MM.1S (cell line): ENCODE measurements around the gene TNFRSF6B.

Experiments used
- DNase-seq: peaks from one replicate; pipeline ENCODE4 v3.0.0-alpha.2; 2015
- H2AFZ ChIP-seq: fragments of 300-600 bp; sonication (generic); 2 replicates; pipeline ENCODE4 v1.6.0; 2016; ENCODE audit warnings: antibody characterized with exemption, low read length
- H3F3A ChIP-seq: fragments of 300-600 bp; sonication (generic); 2 replicates; pipeline ENCODE4 v1.6.1; 2016; ENCODE audit warnings: mild to moderate bottlenecking, antibody characterized with exemption, low read length, moderate library complexity, mixed read lengths; ENCODE audit not compliant: insufficient read depth
- H3K27ac ChIP-seq: fragments of 300-600 bp; sonication (generic); 2 replicates; pipeline ENCODE4 v1.5.1; 2016; ENCODE audit warnings: mild to moderate bottlenecking, low read length
- H3K27me3 ChIP-seq: fragments of 300-600 bp; sonication (generic); replicated peaks from 2 replicates; pipeline ENCODE4 v1.6.0; 2016; ENCODE audit warnings: low read length; ENCODE audit not compliant: insufficient read depth
- H3K36me3 ChIP-seq: fragments of 300-600 bp; sonication (generic); replicated peaks from 2 replicates; pipeline ENCODE4 v1.6.1; 2016; ENCODE audit warnings: mild to moderate bottlenecking, low read length, mixed read lengths; ENCODE audit not compliant: insufficient read depth
- H3K4me1 ChIP-seq: fragments of 300-600 bp; sonication (generic); 2 replicates; pipeline ENCODE4 v1.6.1; 2016; ENCODE audit warnings: low read length, mixed read lengths
- H3K4me2 ChIP-seq: fragments of 300-600 bp; sonication (generic); 2 replicates; pipeline ENCODE4 v1.6.0; 2016; ENCODE audit warnings: low read depth, low read length
- H3K4me3 ChIP-seq: fragments of 300-600 bp; sonication (generic); 2 replicates; pipeline ENCODE4 v1.5.1; 2016; ENCODE audit warnings: low read length, mixed read lengths
- H3K79me2 ChIP-seq: fragments of 300-600 bp; sonication (generic); 2 replicates; pipeline ENCODE4 v1.6.1; 2016; ENCODE audit warnings: mixed run types, low read length, mixed read lengths
- H3K9ac ChIP-seq: fragments of 300-600 bp; sonication (generic); 2 replicates; pipeline ENCODE4 v1.6.1; 2016; ENCODE audit warnings: low read length, mixed read lengths
- H3K9me2 ChIP-seq: fragments of 300-600 bp; sonication (generic); replicated peaks from 2 replicates; pipeline ENCODE4 v1.6.1; 2016; ENCODE audit warnings: mild to moderate bottlenecking, low read length, mixed read lengths; ENCODE audit not compliant: insufficient read depth
- H3K9me3 ChIP-seq: fragments of 300-600 bp; sonication (generic); replicated peaks from 2 replicates; pipeline ENCODE4 v1.6.1; 2016; ENCODE audit warnings: mild to moderate bottlenecking, low read length, mixed read lengths; ENCODE audit not compliant: insufficient read depth
- H4K20me1 ChIP-seq: fragments of 300-600 bp; sonication (generic); 2 replicates; pipeline ENCODE4 v1.6.1; 2016; ENCODE audit warnings: mild to moderate bottlenecking, low read length, moderate library complexity, mixed read lengths; ENCODE audit not compliant: insufficient read depth
- EZH2 ChIP-seq: fragments of 300-600 bp; sonication (generic); optimal IDR thresholded peaks from 2 replicates; pipeline ENCODE3; 2017; ENCODE audit warnings: low read depth, mild to moderate bottlenecking, antibody characterized with exemption, low read length, mixed read lengths
- EZH2phosphoT487 ChIP-seq: fragments of 300-600 bp; sonication (generic); IDR thresholded peaks from 2 replicates; pipeline ENCODE4 v1.6.1; 2018; ENCODE audit warnings: antibody characterized with exemption, low read length
- TF ChIP-seq, protein P1 (sequence below): fragments of 300-600 bp; sonication (generic); IDR thresholded peaks from 2 replicates; pipeline ENCODE4 v1.5.1; 2016; ENCODE audit warnings: antibody characterized with exemption, low read length, mixed read lengths

TNFRSF6B gene

DNA sequence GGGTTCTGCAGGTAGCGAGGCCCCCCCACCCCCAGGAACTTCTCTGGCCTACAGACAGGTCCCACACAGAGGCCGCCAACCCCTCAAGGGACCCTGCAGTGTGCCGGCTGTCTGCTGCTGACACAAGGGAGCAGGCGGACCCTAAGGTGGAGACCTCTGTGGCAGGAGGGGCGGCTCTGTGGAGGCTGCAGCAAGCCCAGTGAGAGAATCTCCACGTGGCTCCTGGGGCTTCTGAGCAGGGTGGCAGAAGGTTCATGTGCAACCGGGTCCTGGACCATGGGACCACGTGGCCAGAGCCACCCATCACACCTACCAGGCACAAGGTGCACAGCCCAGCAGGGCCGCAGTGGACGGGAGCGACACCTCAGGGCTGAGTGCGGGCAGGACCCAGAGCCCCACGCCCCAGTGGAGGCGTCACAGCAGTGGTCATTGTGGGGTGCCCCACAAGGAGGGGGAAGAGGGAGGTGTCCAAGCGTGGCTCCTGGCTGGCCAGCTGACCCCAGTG lies 7.1 kb downstream of the TNFRSF6B start:
- H3K36me3 ChIP-seq, result no peaks in the 10 kb centered on the region; the same call in 1 of the 2 replicates
- no peak overlapping the region for H2AFZ ChIP-seq
- no peak overlapping the region for H3K9ac ChIP-seq
- no peaks in the 10 kb centered on the region for H3K9me3 ChIP-seq
- no peak overlapping the region for H3K4me3 ChIP-seq
- no peak for DNase-seq
- H3K79me2 ChIP-seq, result peaks cover 42% of the 10 kb centered on the region
- peaks cover 6% of the 10 kb centered on the region for H3K4me1 ChIP-seq
- no peak overlapping the region for H3K27ac ChIP-seq
- peaks cover 9% of the 10 kb centered on the region; the same call in 1 of the 2 replicates for H3F3A ChIP-seq
- H3K4me2 ChIP-seq, result no peak overlapping the region
- H3K27me3 ChIP-seq, result no peaks in the 10 kb centered on the region
- TF ChIP-seq EZH2phosphoT487, result no peak
- no peak for TF ChIP-seq EZH2
- TF ChIP-seq, protein P1, sequence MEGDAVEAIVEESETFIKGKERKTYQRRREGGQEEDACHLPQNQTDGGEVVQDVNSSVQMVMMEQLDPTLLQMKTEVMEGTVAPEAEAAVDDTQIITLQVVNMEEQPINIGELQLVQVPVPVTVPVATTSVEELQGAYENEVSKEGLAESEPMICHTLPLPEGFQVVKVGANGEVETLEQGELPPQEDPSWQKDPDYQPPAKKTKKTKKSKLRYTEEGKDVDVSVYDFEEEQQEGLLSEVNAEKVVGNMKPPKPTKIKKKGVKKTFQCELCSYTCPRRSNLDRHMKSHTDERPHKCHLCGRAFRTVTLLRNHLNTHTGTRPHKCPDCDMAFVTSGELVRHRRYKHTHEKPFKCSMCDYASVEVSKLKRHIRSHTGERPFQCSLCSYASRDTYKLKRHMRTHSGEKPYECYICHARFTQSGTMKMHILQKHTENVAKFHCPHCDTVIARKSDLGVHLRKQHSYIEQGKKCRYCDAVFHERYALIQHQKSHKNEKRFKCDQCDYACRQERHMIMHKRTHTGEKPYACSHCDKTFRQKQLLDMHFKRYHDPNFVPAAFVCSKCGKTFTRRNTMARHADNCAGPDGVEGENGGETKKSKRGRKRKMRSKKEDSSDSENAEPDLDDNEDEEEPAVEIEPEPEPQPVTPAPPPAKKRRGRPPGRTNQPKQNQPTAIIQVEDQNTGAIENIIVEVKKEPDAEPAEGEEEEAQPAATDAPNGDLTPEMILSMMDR, result no peak
- peaks cover 4% of the 10 kb centered on the region; the same call in 1 of the 2 replicates for H4K20me1 ChIP-seq
- H3K9me2 ChIP-seq, result no peaks in the 10 kb centered on the region

DNA sequence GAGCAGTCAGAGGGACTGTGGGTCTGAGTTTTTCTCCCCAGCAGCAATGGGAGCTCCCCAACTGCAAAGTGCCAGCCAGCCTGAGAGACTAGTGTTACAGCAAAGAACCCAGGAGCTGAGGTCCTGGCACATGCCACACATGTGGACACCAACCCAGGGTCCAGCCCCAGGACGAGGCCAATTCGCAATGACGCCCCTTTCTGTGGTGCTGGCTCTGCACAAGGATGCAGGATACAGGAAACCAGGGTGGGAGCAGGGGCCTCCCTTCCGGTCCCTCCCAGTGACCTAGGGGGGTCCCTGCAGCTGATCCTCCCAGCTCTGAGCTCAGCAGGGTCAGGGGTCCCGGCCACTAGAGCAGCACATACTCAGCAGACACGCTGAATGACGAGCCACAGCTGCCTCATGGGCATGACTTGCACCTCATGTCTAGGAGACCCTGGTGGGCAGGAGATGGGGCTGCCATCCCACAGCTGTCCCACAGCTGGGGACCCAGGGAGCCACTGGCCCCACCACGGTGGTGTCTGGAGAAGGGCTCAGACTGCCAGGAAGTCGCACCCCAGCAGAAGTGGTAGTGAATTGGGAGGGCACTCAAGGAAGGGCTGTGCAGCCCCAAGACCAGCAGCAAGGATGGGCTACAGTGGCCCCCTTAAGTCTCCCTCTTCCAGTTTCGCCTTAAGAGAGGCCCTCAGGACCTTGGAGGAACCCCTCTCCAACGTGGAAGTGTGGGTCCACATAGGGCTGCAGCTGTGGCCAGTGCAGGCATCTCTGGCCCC lies 7.7 kb downstream of the TNFRSF6B start:
- no peaks in the 10 kb centered on the region for H3K27me3 ChIP-seq
- H3K4me3 ChIP-seq, result no peak overlapping the region
- H3K4me2 ChIP-seq, result no peak overlapping the region
- no peak overlapping the region for H3K9ac ChIP-seq
- no peaks in the 10 kb centered on the region; the same call in 1 of the 2 replicates for H3K36me3 ChIP-seq
- H3K9me2 ChIP-seq, result no peaks in the 10 kb centered on the region
- no peak overlapping the region for H2AFZ ChIP-seq
- H3K79me2 ChIP-seq, result peaks cover 49% of the 10 kb centered on the region
- peaks cover 13% of the 10 kb centered on the region for H3K4me1 ChIP-seq
- TF ChIP-seq, protein P1, result no peak
- H3K27ac ChIP-seq, result no peak overlapping the region
- H3F3A ChIP-seq, result peaks cover 9% of the 10 kb centered on the region; the same call in 1 of the 2 replicates
- no peaks in the 10 kb centered on the region for H3K9me3 ChIP-seq
- peaks cover 4% of the 10 kb centered on the region; the same call in 1 of the 2 replicates for H4K20me1 ChIP-seq
- DNase-seq, result no peak

DNA sequence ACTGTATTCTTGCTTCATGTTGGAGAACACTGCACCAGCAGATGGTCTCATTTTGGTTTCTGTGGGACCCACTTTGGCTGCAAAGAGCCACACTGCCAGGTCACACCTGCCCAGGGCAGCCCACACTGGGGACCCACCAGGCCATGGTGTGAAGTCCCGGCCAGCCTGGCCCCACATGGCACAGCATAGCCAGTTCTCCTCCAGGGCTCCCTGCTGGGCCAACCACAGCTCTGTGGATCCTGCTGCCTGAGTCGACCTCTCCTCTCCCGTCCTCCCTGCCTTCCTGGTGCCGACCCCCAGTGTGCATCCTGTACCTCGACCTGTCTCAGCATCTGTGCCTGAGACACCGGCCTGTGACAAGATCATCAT lies 8.3 kb downstream of the TNFRSF6B start:
- H3K27me3 ChIP-seq, result no peaks in the 10 kb centered on the region
- peaks cover 9% of the 10 kb centered on the region; the same call in 1 of the 2 replicates for H3F3A ChIP-seq
- no peak overlapping the region for H3K4me3 ChIP-seq
- peaks cover 53% of the 10 kb centered on the region for H3K79me2 ChIP-seq
- peaks cover 14% of the 10 kb centered on the region for H3K4me1 ChIP-seq
- TF ChIP-seq EZH2phosphoT487, result no peak
- no peak for TF ChIP-seq EZH2
- TF ChIP-seq, protein P1, result no peak
- H3K9me2 ChIP-seq, result no peaks in the 10 kb centered on the region
- H3K9me3 ChIP-seq, result no peaks in the 10 kb centered on the region
- no peak overlapping the region for H3K4me2 ChIP-seq
- no peak overlapping the region for H2AFZ ChIP-seq
- no peak overlapping the region for H3K27ac ChIP-seq
- peaks cover 4% of the 10 kb centered on the region; the same call in 1 of the 2 replicates for H4K20me1 ChIP-seq
- no peak for DNase-seq
- H3K9ac ChIP-seq, result no peak overlapping the region
- H3K36me3 ChIP-seq, result no peaks in the 10 kb centered on the region; the same call in 1 of the 2 replicates
